ENCODE measurements around the gene WNT16.

The WNT16 gene

DNA sequence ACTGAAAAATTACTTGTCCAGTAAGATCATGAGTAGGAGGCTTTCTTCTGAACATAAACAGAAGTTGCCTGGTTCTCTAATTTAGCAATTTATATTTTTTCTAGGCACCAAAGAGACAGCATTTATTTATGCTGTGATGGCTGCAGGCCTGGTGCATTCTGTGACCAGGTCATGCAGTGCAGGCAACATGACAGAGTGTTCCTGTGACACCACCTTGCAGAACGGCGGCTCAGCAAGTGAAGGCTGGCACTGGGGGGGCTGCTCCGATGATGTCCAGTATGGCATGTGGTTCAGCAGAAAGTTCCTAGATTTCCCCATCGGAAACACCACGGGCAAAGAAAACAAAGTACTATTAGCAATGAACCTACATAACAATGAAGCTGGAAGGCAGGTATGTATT, 2.8 kb downstream of the WNT16 start:
- no peak for TF ChIP-seq ZBTB7A (IDR thresholded peaks at IDR 0.05; ENCODE audit: low read depth)
- TF ChIP-seq EP300 (IDR thresholded peaks at IDR 0.05; ENCODE audit: borderline replicate concordance): no peak
- no peak for TF ChIP-seq USF1 (IDR thresholded peaks at IDR 0.05)

DNA sequence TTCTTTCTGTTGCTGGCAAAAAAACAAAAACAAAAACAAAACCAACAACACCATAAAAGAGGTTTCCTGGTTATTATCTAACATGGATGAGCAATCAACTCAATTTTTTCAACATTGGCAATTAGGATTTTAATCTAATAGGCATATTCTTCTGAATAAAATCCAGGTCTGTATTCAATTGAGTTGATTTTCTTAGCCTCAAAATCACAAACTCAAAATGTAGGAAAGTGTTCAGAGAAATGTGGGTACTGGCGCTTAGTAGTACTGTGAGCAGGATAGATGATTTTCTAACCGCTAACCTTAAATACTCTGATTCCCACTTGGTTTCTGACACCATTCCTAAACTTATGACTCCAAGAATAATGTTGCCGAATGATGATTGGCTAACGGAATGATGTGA, 5.6 kb downstream of the WNT16 start:
- TF ChIP-seq TEAD4 (IDR thresholded peaks at IDR 0.05) (no peak), YY1 (IDR thresholded peaks at IDR 0.05; ENCODE audit: low read depth) (no peak), RAD21 (IDR thresholded peaks at IDR 0.05; ENCODE audit: low read depth) (no peak), FOXM1 (IDR thresholded peaks at IDR 0.05; ENCODE audit: borderline replicate concordance, low read depth) (no peak), EP300 (IDR thresholded peaks at IDR 0.05; ENCODE audit: borderline replicate concordance) (no peak), MAX (IDR thresholded peaks at IDR 0.05) (no peak), NFIC (IDR thresholded peaks at IDR 0.05) (no peak), CREB1 (IDR thresholded peaks at IDR 0.05; ENCODE audit: low read depth) (no peak), REST (IDR thresholded peaks at IDR 0.05; ENCODE audit: low read depth) (no peak), USF1 (IDR thresholded peaks at IDR 0.05) (no peak), TCF12 (IDR thresholded peaks at IDR 0.05; ENCODE audit: low read depth) (no peak), TAF1 (IDR thresholded peaks at IDR 0.05; ENCODE audit: low read depth) (no peak), EGR1 (IDR thresholded peaks at IDR 0.05) (no peak), ZBTB7A (IDR thresholded peaks at IDR 0.05; ENCODE audit: low read depth) (no peak), CEBPB (IDR thresholded peaks at IDR 0.05) (no peak)

GRCh38 chr7:121334875-121335648, 6.3 kb downstream of the WNT16 start:
- TF ChIP-seq REST (IDR thresholded peaks at IDR 0.05; ENCODE audit: low read depth) (no peak), FOXM1 (IDR thresholded peaks at IDR 0.05; ENCODE audit: borderline replicate concordance, low read depth) (no peak), NFIC (IDR thresholded peaks at IDR 0.05) (no peak), MAX (IDR thresholded peaks at IDR 0.05) (no peak), TEAD4 (IDR thresholded peaks at IDR 0.05) (no peak), USF1 (IDR thresholded peaks at IDR 0.05) (no peak), TCF12 (IDR thresholded peaks at IDR 0.05; ENCODE audit: low read depth) (no peak), EP300 (IDR thresholded peaks at IDR 0.05; ENCODE audit: borderline replicate concordance) (no peak), CREB1 (IDR thresholded peaks at IDR 0.05; ENCODE audit: low read depth) (no peak), EGR1 (IDR thresholded peaks at IDR 0.05) (no peak), YY1 (IDR thresholded peaks at IDR 0.05; ENCODE audit: low read depth) (no peak), RAD21 (IDR thresholded peaks at IDR 0.05; ENCODE audit: low read depth) (no peak), TAF1 (IDR thresholded peaks at IDR 0.05; ENCODE audit: low read depth) (no peak), ZBTB7A (IDR thresholded peaks at IDR 0.05; ENCODE audit: low read depth) (no peak), CEBPB (IDR thresholded peaks at IDR 0.05) (no peak)

DNA sequence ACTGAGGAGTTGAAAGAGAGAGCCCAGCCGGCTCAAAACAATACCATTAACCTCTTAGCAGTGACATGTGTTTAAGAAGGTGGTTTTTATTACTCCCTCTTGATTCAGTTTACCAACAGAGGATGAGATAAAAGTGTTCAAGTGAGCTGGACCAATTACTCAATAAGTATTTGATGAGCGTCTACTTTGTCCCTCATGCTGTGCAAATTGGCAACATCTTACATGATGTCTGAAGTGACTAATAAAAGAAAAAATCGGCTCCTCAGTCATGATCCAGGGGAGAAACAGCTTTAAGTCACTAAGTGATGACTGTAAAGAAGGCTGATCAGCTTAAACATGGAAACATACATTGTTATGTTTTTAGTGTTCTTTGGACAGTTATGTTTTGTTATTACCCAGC, 7.8 kb downstream of the WNT16 start:
- TF ChIP-seq RAD21 (IDR thresholded peaks at IDR 0.05; ENCODE audit: low read depth): no peak
- TF ChIP-seq EGR1 (IDR thresholded peaks at IDR 0.05): no peak
- no peak for TF ChIP-seq FOXM1 (IDR thresholded peaks at IDR 0.05; ENCODE audit: borderline replicate concordance, low read depth)
- no peak for TF ChIP-seq TEAD4 (IDR thresholded peaks at IDR 0.05)
- no peak for TF ChIP-seq EP300 (IDR thresholded peaks at IDR 0.05; ENCODE audit: borderline replicate concordance)
- TF ChIP-seq NFIC (IDR thresholded peaks at IDR 0.05): no peak
- TF ChIP-seq REST (IDR thresholded peaks at IDR 0.05; ENCODE audit: low read depth): no peak
- TF ChIP-seq MAX (IDR thresholded peaks at IDR 0.05): no peak
- no peak for TF ChIP-seq USF1 (IDR thresholded peaks at IDR 0.05)
- TF ChIP-seq TCF12 (IDR thresholded peaks at IDR 0.05; ENCODE audit: low read depth): no peak
- TF ChIP-seq YY1 (IDR thresholded peaks at IDR 0.05; ENCODE audit: low read depth): no peak
- TF ChIP-seq CREB1 (IDR thresholded peaks at IDR 0.05; ENCODE audit: low read depth): no peak
- no peak for TF ChIP-seq TAF1 (IDR thresholded peaks at IDR 0.05; ENCODE audit: low read depth)
- no peak for TF ChIP-seq CEBPB (IDR thresholded peaks at IDR 0.05)
- TF ChIP-seq ZBTB7A (IDR thresholded peaks at IDR 0.05; ENCODE audit: low read depth): no peak

All from Ishikawa (cell line).